CD8-positive, alpha-beta memory T cell (primary cell): Measurements from ENCODE around the gene ANAPC10. TPM values are rescaled to one million over a fixed set of nuclear protein-coding genes. Genes with fewer than 3 reads are reported as not detected.
"Not testable (repeated sequence)": the region's sequence is repeated elsewhere in the genome, so short reads cannot be mapped to it uniquely, and the experiment has no call there.

Experiments used
- CTCF ChIA-PET: fragments of 350-600 bp; sonication (Branson Sonifier 250); formaldehyde crosslinking; loops from one replicate; lab custom pipeline; 2021; ENCODE audit warnings: antibody characterized with exemption; lab: Charles Lee
- POLR2A ChIA-PET: fragments of 350-600 bp; sonication (Branson Sonifier 250); formaldehyde crosslinking; loops from one replicate; lab custom pipeline; 2021; ENCODE audit warnings: antibody characterized with exemption; lab: Charles Lee
- DNase-seq, 5 donors: peaks; one replicate each; pipeline versions ENCODE4 v3.0.0 to v3.0.0-alpha.2; 2020 to 2022; ENCODE audit warnings: mixed read lengths in 1 of 5
- H3K27ac ChIP-seq: one replicate; pipeline ENCODE4 v1.7.0; 2013; ENCODE audit warnings: low read depth, mild to moderate bottlenecking, low read length, moderate library complexity
- H3K27me3 ChIP-seq: 2 replicates; pipeline ENCODE4 v1.7.0; 2013; ENCODE audit warnings: low read length, mild to moderate bottlenecking; ENCODE audit not compliant: insufficient read depth, poor library complexity, severe bottlenecking
- H3K36me3 ChIP-seq: 2 replicates; pipeline ENCODE4 v1.7.0; 2013; ENCODE audit warnings: mild to moderate bottlenecking, low read length, moderate library complexity; ENCODE audit not compliant: insufficient read depth
- H3K4me1 ChIP-seq: 2 replicates; pipeline ENCODE4 v1.7.0; 2013; ENCODE audit warnings: mild to moderate bottlenecking, low read length, moderate library complexity; ENCODE audit not compliant: insufficient read depth
- H3K4me3 ChIP-seq: 2 replicates; pipeline ENCODE4 v1.7.0; 2013; ENCODE audit warnings: mild to moderate bottlenecking, low read length
- H3K9me3 ChIP-seq: 2 replicates; pipeline ENCODE4 v1.7.0; 2013; ENCODE audit warnings: mild to moderate bottlenecking, low read length
- H3K27ac Mint-ChIP-seq, 8 donors: one replicate each; pipeline ENCODE4 v1.8.0; 2020 to 2021; ENCODE audit warnings: mixed read lengths in 8 of 8, mild to moderate bottlenecking in 6 of 8, inconsistent platforms in 3 of 8, moderate library complexity in 3 of 8
- H3K27me3 Mint-ChIP-seq, 2 donors: one replicate each; pipeline ENCODE4 v1.8.0; 2020 to 2021; ENCODE audit warnings: mixed read lengths in 2 of 2, mild to moderate bottlenecking in 1 of 2, moderate library complexity in 1 of 2
- H3K36me3 Mint-ChIP-seq, 3 donors: one replicate each; pipeline ENCODE4 v1.8.0; 2020 to 2021; ENCODE audit warnings: mixed read lengths in 3 of 3, inconsistent platforms in 1 of 3, mild to moderate bottlenecking in 1 of 3
- H3K4me1 Mint-ChIP-seq, 3 donors: one replicate each; pipeline ENCODE4 v1.8.0; 2020 to 2021; ENCODE audit warnings: mixed read lengths in 3 of 3, inconsistent platforms in 1 of 3, mild to moderate bottlenecking in 1 of 3
- H3K4me3 Mint-ChIP-seq, 7 donors: one replicate each; pipeline ENCODE4 v1.8.0; 2020 to 2021; ENCODE audit warnings: mixed read lengths in 7 of 7, mild to moderate bottlenecking in 6 of 7, moderate library complexity in 4 of 7, inconsistent platforms in 2 of 7
- H3K9me3 Mint-ChIP-seq, 5 donors: one replicate each; pipeline ENCODE4 v1.8.0; 2020 to 2022; ENCODE audit warnings: mixed read lengths in 5 of 5, mild to moderate bottlenecking in 3 of 5, moderate library complexity in 2 of 5, inconsistent platforms in 1 of 5
- polyA plus RNA-seq: library from polyadenylated mRNA; unstranded; fragments of 300-500 nt; fragmentation: Illumina TruSeq; gene quantifications from one replicate; pipeline ENCODE4 v1.2.3, GENCODE V29; 2021
- total RNA-seq, 2 experiments: library from RNA; stranded (reverse); gene quantifications; one replicate each; pipeline ENCODE4 v1.2.3, GENCODE V29; 2021

Gene ANAPC10
- 10 to 100 TPM; 26.0 to 26.8 TPM for total RNA-seq
- 39.0 TPM for polyA plus RNA-seq

- Histone ChIP-seq H3K27ac (peak within 1 kb of the TSS; percentile 95), H3K27me3 (no peaks in the 10 kb centered on the region), H3K36me3 (peaks cover 6% of the 10 kb centered on the region), H3K4me1 (peaks cover 53% of the 10 kb centered on the region), H3K4me3 (peak within 1 kb of the TSS; percentile 87), H3K9me3 (no peaks in the 10 kb centered on the region)
- Mint-ChIP-seq H3K36me3 (peaks cover 14 to 41% (median 21%) of the 10 kb centered on the region in 3 donors), H3K4me3 (peak within 1 kb of the TSS; percentile 90 to 99 (median 95)), H3K27ac (peak within 1 kb of the TSS; percentile 95 to 100 (median 98)), H3K4me1 (peaks cover 38 to 59% (median 54%) of the 10 kb centered on the region in 3 donors), H3K9me3 (peaks cover 0 to 4% (median 3%) of the 10 kb centered on the region in 5 donors), H3K27me3 (no peaks in the 10 kb centered on the region)
- ChIA-PET CTCF (interaction anchor here (1.1 kb wide), 1 partner anchor 83 kb away, joined by 4 read pairs; no protein-coding TSS in a partner anchor), POLR2A (interaction anchor here (0.9 to 2.6 kb wide), 7 partner anchors 13 to 1585 kb away, joined by 3 to 18 read pairs (median 6); partner anchors contain the start of genes MMAA, OTUD4 and SMARCA5)
- DNase-seq, result peak; percentile 92 to 97 (median 94)
These were observed at the start of gene ANAPC10, which contains the start of gene ABCE1 for GRCh38 chr4:145097821-145098674. TSS of gene ANAPC10 (minus strand) at chr4:145098196. CDS start at chr4:145096099, 2,097 bp downstream. TSS of gene ABCE1 (plus strand) at chr4:145098311. CDS start at chr4:145104413, 6,102 bp downstream.

- CTCF ChIA-PET, H3K4me3 ChIP-seq, H3K9me3 ChIP-seq, DNase-seq, H3K27ac ChIP-seq, H3K27me3 Mint-ChIP-seq, H3K4me1 ChIP-seq, POLR2A ChIA-PET, H3K9me3 Mint-ChIP-seq, H3K27me3 ChIP-seq: not testable (repeated sequence)
- peaks cover 11% of the 10 kb centered on the region for H3K36me3 ChIP-seq
- Mint-ChIP-seq H3K4me3 (peak overlapping the region in 4 of 7 donors; percentile 11 to 44 (median 28)), H3K36me3 (peaks cover 15 to 56% (median 30%) of the 10 kb centered on the region in 3 donors), H3K4me1 (peaks cover 24 to 49% (median 45%) of the 10 kb centered on the region in 3 donors), H3K27ac (peak overlapping the region in 7 of 8 donors; percentile 7 to 76 (median 63))
These were observed 38.2 kb upstream of the ANAPC10 start for GRCh38 chr4:145136219-145136618.

- Mint-ChIP-seq H3K36me3 (peaks cover 4 to 51% (median 9%) of the 10 kb centered on the region in 3 donors), H3K27me3 (peaks cover 0 to 2% of the 10 kb centered on the region in 2 donors), H3K4me1 (peaks cover 30 to 58% (median 57%) of the 10 kb centered on the region in 3 donors), H3K27ac (peak overlapping the region; percentile 2 to 93 (median 72)), H3K9me3 (no peaks in the 10 kb centered on the region), H3K4me3 (no peak overlapping the region)
- Histone ChIP-seq H3K4me1 (no peaks in the 10 kb centered on the region), H3K4me3 (no peak overlapping the region), H3K36me3 (no peaks in the 10 kb centered on the region), H3K9me3 (no peaks in the 10 kb centered on the region), H3K27ac (no peak overlapping the region), H3K27me3 (no peaks in the 10 kb centered on the region)
- DNase-seq, result no peak
- ChIA-PET CTCF (no interaction called here), POLR2A (interaction anchor here (0.7 to 1.4 kb wide), 2 partner anchors 35 to 654 kb away, joined by 4 to 5 read pairs; partner anchors contain the start of genes ABCE1 and ANAPC10)
These were observed 34.6 kb upstream of the ANAPC10 start for GRCh38 chr4:145132511-145133098.

GRCh38 chr4:145131848-145132247, 33.9 kb upstream of the ANAPC10 start:
- no peak overlapping the region for H3K27ac ChIP-seq
- H3K36me3 Mint-ChIP-seq, result peaks cover 0 to 52% (median 6%) of the 10 kb centered on the region in 3 donors
- no peaks in the 10 kb centered on the region for H3K27me3 ChIP-seq
- H3K4me3 ChIP-seq, result no peak overlapping the region
- peaks cover 0 to 2% of the 10 kb centered on the region in 2 donors for H3K27me3 Mint-ChIP-seq
- no peak for DNase-seq
- H3K27ac Mint-ChIP-seq, result peak overlapping the region in 5 of 8 donors; percentile 5 to 85 (median 44)
- H3K9me3 Mint-ChIP-seq, result no peaks in the 10 kb centered on the region
- H3K4me3 Mint-ChIP-seq, result no peak overlapping the region
- H3K4me1 Mint-ChIP-seq, result peaks cover 28 to 58% (median 56%) of the 10 kb centered on the region in 3 donors
- H3K9me3 ChIP-seq, result no peaks in the 10 kb centered on the region
- CTCF ChIA-PET, result no interaction called here
- peaks cover under 1% of the 10 kb centered on the region for H3K36me3 ChIP-seq
- POLR2A ChIA-PET, result interaction anchor here (0.7 to 1.4 kb wide), 3 partner anchors 34 to 655 kb away, joined by 3 to 5 read pairs (median 4); partner anchors contain the start of genes ABCE1 and ANAPC10
- no peaks in the 10 kb centered on the region for H3K4me1 ChIP-seq

GRCh38 chr4:145130788-145131399, 32.9 kb upstream of the ANAPC10 start:
- CTCF ChIA-PET, result no interaction called here

GRCh38 chr4:145130130-145130529, 32.1 kb upstream of the ANAPC10 start:
- H3K27me3 Mint-ChIP-seq, result peaks cover 0 to 2% of the 10 kb centered on the region in 2 donors
- peak overlapping the region in 7 of 8 donors; percentile 4 to 83 (median 66) for H3K27ac Mint-ChIP-seq
- H3K27ac ChIP-seq, result no peak overlapping the region
- no peaks in the 10 kb centered on the region for H3K9me3 Mint-ChIP-seq
- ChIA-PET CTCF (no interaction called here), POLR2A (no interaction called here)
- peaks cover 5% of the 10 kb centered on the region for H3K4me1 ChIP-seq
- H3K36me3 ChIP-seq, result peaks cover 9% of the 10 kb centered on the region
- no peaks in the 10 kb centered on the region for H3K27me3 ChIP-seq
- no peak overlapping the region for H3K4me3 ChIP-seq
- H3K4me3 Mint-ChIP-seq, result no peak overlapping the region
- H3K9me3 ChIP-seq, result no peaks in the 10 kb centered on the region
- peaks cover 4 to 64% (median 8%) of the 10 kb centered on the region in 3 donors for H3K36me3 Mint-ChIP-seq
- peaks cover 28 to 58% (median 55%) of the 10 kb centered on the region in 3 donors for H3K4me1 Mint-ChIP-seq
- no peak for DNase-seq

More at GRCh38 chr4:145130788-145131399, 32.9 kb upstream of the ANAPC10 start:
- Mint-ChIP-seq H3K9me3 (no peaks in the 10 kb centered on the region), H3K27ac (peak overlapping the region; percentile 4 to 91 (median 58)), H3K4me1 (peaks cover 31 to 58% (median 56%) of the 10 kb centered on the region in 3 donors), H3K27me3 (peaks cover 0 to 2% of the 10 kb centered on the region in 2 donors), H3K36me3 (peaks cover 4 to 60% (median 7%) of the 10 kb centered on the region in 3 donors), H3K4me3 (no peak overlapping the region)
- H3K4me3 ChIP-seq, result no peak overlapping the region
- H3K36me3 ChIP-seq, result peaks cover 9% of the 10 kb centered on the region
- no peaks in the 10 kb centered on the region for H3K9me3 ChIP-seq
- no peak overlapping the region for H3K27ac ChIP-seq
- no peak for DNase-seq
- no peaks in the 10 kb centered on the region for H3K27me3 ChIP-seq
- POLR2A ChIA-PET, result interaction anchor here (1.3 kb wide), 1 partner anchor 48 kb away, joined by 3 read pairs; no protein-coding TSS in a partner anchor
- peaks cover 5% of the 10 kb centered on the region for H3K4me1 ChIP-seq

- no peak overlapping the region for H3K4me3 ChIP-seq
- H3K9me3 ChIP-seq, result no peaks in the 10 kb centered on the region
- H3K27me3 ChIP-seq, result no peaks in the 10 kb centered on the region
- H3K4me1 ChIP-seq, result peaks cover 5% of the 10 kb centered on the region
- H3K36me3 ChIP-seq, result peaks cover 23% of the 10 kb centered on the region
- H3K36me3 Mint-ChIP-seq, result peaks cover 4 to 76% (median 15%) of the 10 kb centered on the region in 3 donors
- peak overlapping the region; percentile 80 to 98 (median 95) for H3K27ac Mint-ChIP-seq
- POLR2A ChIA-PET, result no interaction called here
- peak overlapping the region; percentile 42 for H3K27ac ChIP-seq
- no peak for DNase-seq
- CTCF ChIA-PET, result interaction anchor here (1.7 kb wide), 1 partner anchor 19 kb away, joined by 4 read pairs; no protein-coding TSS in a partner anchor
- no peaks in the 10 kb centered on the region for H3K9me3 Mint-ChIP-seq
- H3K4me1 Mint-ChIP-seq, result peaks cover 12 to 25% (median 25%) of the 10 kb centered on the region in 3 donors
- H3K27me3 Mint-ChIP-seq, result no peaks in the 10 kb centered on the region
- peak overlapping the region in 6 of 7 donors; percentile 58 to 77 (median 70) for H3K4me3 Mint-ChIP-seq
These were observed 27.4 kb upstream of the ANAPC10 start for GRCh38 chr4:145125396-145125795.
